HCT116 (cell line): ENCODE data around the gene COL26A1. TPM values are rescaled to one million over a fixed set of nuclear protein-coding genes. Genes with fewer than 3 reads are reported as not detected.

Experiments
- ATAC-seq: fragments of 200-7000 bp; cut with Tn5 transposase; 2 replicates; pipeline ENCODE4 v1.9.1; 2020; ENCODE audit warnings: mild to moderate bottlenecking, moderate library complexity
- BruUV-seq: library from RNA; stranded (reverse); fragments of 400-500 nt; replicated peaks from 2 replicates; lab custom pipeline; 2021; lab: Mats Ljungman, UMichigan
- CTCF ChIA-PET: fragments of 300-600 bp; sonication (Branson Sonifier 250); formaldehyde crosslinking; loops from one replicate; lab custom pipeline; 2021; ENCODE audit warnings: antibody characterized with exemption; lab: Charles Lee
- POLR2A ChIA-PET: fragments of 300-600, 350-600 bp; sonication (Branson Sonifier 250); formaldehyde crosslinking; loops from one replicate; lab custom pipeline; 2021; ENCODE audit warnings: antibody characterized with exemption; lab: Charles Lee
- RAD21 ChIA-PET, 2 experiments: fragments of 300-600 bp; sonication (Branson Sonifier 250); formaldehyde crosslinking; loops; one replicate each; lab custom pipeline; 2023; ENCODE audit warnings: low total read pairs in 2 of 2; ENCODE audit not compliant: uncharacterized antibody in 2 of 2, unreplicated experiment in 2 of 2, low non-redundant PET in 1 of 2; lab: Charles Lee
- DNase-seq: peaks from one replicate; pipeline ENCODE4 v3.0.0-alpha.2; 2010; ENCODE audit warnings: low read depth, low spot score
- H2AFZ ChIP-seq: fragments of 200-600 bp; shearing (Covaris generic), sonication (generic); 2 replicates; pipeline ENCODE4 v1.6.1; 2017; ENCODE audit warnings: low read depth, mixed run types, mixed read lengths, antibody characterized with exemption, low read length; ENCODE audit not compliant: poor library complexity, severe bottlenecking
- H3K27ac ChIP-seq: 2 replicates; pipeline ENCODE4 v1.5.1; 2012; ENCODE audit warnings: low read depth, low read length
- H3K27me3 ChIP-seq: fragments of 200-600 bp; sonication (generic); 2 replicates; pipeline ENCODE4 v1.6.1; 2016; ENCODE audit warnings: mixed run types, low read length, mixed read lengths; ENCODE audit not compliant: insufficient read depth
- H3K36me3 ChIP-seq, 2 experiments: fragments of 200-500 bp in 1 of 2; fragments of 200-600 bp in 1 of 2; sonication (Bioruptor generic) in 1 of 2; sonication (generic) in 1 of 2; 2 replicates each; pipeline versions ENCODE4 v1.5.1 to v1.6.1; 2014 to 2016; ENCODE audit warnings: low read length in 2 of 2, inconsistent platforms in 1 of 2, mixed read lengths in 1 of 2, mixed run types in 1 of 2; ENCODE audit not compliant: insufficient read depth in 2 of 2, control insufficient read depth in 1 of 2
- H3K4me1 ChIP-seq, 2 experiments: fragments of 200-600 bp in 1 of 2; sonication (generic) in 1 of 2; 2 replicates each; pipeline versions ENCODE4 v1.5.1 to v1.6.1; 2012 to 2017; ENCODE audit warnings: low read length in 2 of 2, inconsistent platforms in 1 of 2, mild to moderate bottlenecking in 1 of 2, mixed read lengths in 1 of 2, mixed run types in 1 of 2, moderate library complexity in 1 of 2; ENCODE audit not compliant: insufficient read depth in 2 of 2, control insufficient read depth in 1 of 2
- H3K4me2 ChIP-seq: fragments of 200-600 bp; sonication (generic); 2 replicates; pipeline ENCODE4 v1.6.1; 2017; ENCODE audit warnings: mixed run types, low read length, mixed read lengths
- H3K4me3 ChIP-seq, 2 experiments: fragments of 200-600 bp in 1 of 2; sonication (generic) in 1 of 2; replicated peaks in 1 of 2; 2 replicates each; pipeline ENCODE4 v1.5.1; 2011 to 2016; ENCODE audit warnings: low read length in 2 of 2, control low read depth in 1 of 2, low read depth in 1 of 2, mild to moderate bottlenecking in 1 of 2, mixed read lengths in 1 of 2, mixed run types in 1 of 2
- H3K79me2 ChIP-seq: fragments of 200-600 bp; sonication (generic); 2 replicates; pipeline ENCODE4 v1.6.1; 2017; ENCODE audit warnings: mild to moderate bottlenecking, mixed run types, low read length, moderate library complexity, mixed read lengths; ENCODE audit not compliant: insufficient read depth
- H3K9ac ChIP-seq: fragments of 200-600 bp; sonication (generic); 2 replicates; pipeline ENCODE4 v1.6.1; 2016; ENCODE audit warnings: low read length, mixed read lengths
- H3K9me2 ChIP-seq: fragments of 200-600 bp; sonication (generic), shearing (Covaris generic); 2 replicates; pipeline ENCODE4 v1.6.1; 2017; ENCODE audit warnings: mixed run types, mild to moderate bottlenecking, moderate library complexity; ENCODE audit not compliant: insufficient read depth
- H3K9me3 ChIP-seq, 2 experiments: fragments of 200-500 bp in 1 of 2; fragments of 200-600 bp in 1 of 2; sonication (Bioruptor generic) in 1 of 2; sonication (generic) in 1 of 2; 2 replicates each; pipeline ENCODE4 v1.6.1; 2014 to 2017; ENCODE audit warnings: low read length in 2 of 2, mixed read lengths in 2 of 2, inconsistent platforms in 1 of 2, low read depth in 1 of 2, mild to moderate bottlenecking in 1 of 2, mixed run types in 1 of 2, moderate library complexity in 1 of 2; ENCODE audit not compliant: control insufficient read depth in 1 of 2, insufficient read depth in 1 of 2
- H4K20me1 ChIP-seq: fragments of 200-600 bp; sonication (generic), shearing (Covaris generic); 2 replicates; pipeline ENCODE4 v1.6.1; 2017; ENCODE audit warnings: mixed run types, mild to moderate bottlenecking, moderate library complexity; ENCODE audit not compliant: insufficient read depth
- FOSL1 ChIP-seq: IDR thresholded peaks from 2 replicates; pipeline ENCODE4 v1.6.1; 2012; ENCODE audit warnings: low read depth
- POLR2AphosphoS5 ChIP-seq: IDR thresholded peaks from 2 replicates; pipeline ENCODE4 v1.6.1; 2011; ENCODE audit warnings: mild to moderate bottlenecking, low read depth, low read length, moderate library complexity
- SIN3A ChIP-seq: IDR thresholded peaks from 2 replicates; pipeline ENCODE4 v1.6.1; 2012; ENCODE audit warnings: low read depth
- SP1 ChIP-seq: IDR thresholded peaks from 2 replicates; pipeline ENCODE4 v1.6.1; 2012; ENCODE audit warnings: low read depth
- SRF ChIP-seq: IDR thresholded peaks from 2 replicates; pipeline ENCODE4 v1.6.1; 2012; ENCODE audit warnings: low read depth
- TCF7L2 ChIP-seq: IDR thresholded peaks from 2 replicates; pipeline ENCODE4 v1.7.0; 2011; ENCODE audit warnings: borderline replicate concordance, inconsistent platforms; ENCODE audit not compliant: insufficient read depth, insufficient read length; ENCODE audit errors: extremely low read depth
- ZFX ChIP-seq: fragments of 450-650 bp; IDR thresholded peaks from 2 replicates; pipeline ENCODE4 v1.6.1; 2017
- ZNF274 ChIP-seq: fragments of 200-500 bp; sonication (Bioruptor generic); IDR thresholded peaks from 2 replicates; pipeline ENCODE4 v1.6.1; 2014; ENCODE audit warnings: mild to moderate bottlenecking, low read depth, low read length, inconsistent platforms
- intact Hi-C: fragments of 100-400 bp; cut with micrococcal nuclease; formaldehyde crosslinking; loops from 2 replicates; pipeline ENCODE4 v1.10.0; 2022
- total RNA-seq: library from RNA; stranded (reverse); gene quantifications from one replicate; pipeline ENCODE4 v1.2.1, GENCODE V29; 2021; ENCODE audit not compliant: unreplicated experiment
- TF ChIP-seq, protein P1 (sequence below): IDR thresholded peaks from 2 replicates; pipeline ENCODE4 v1.6.1; 2011; ENCODE audit warnings: mild to moderate bottlenecking, low read length, moderate library complexity; ENCODE audit not compliant: insufficient replicate concordance; ENCODE audit errors: extremely low read depth

COL26A1 gene
- total RNA-seq, 1 experiment from 2014 or later: 0.27 TPM

DNA sequence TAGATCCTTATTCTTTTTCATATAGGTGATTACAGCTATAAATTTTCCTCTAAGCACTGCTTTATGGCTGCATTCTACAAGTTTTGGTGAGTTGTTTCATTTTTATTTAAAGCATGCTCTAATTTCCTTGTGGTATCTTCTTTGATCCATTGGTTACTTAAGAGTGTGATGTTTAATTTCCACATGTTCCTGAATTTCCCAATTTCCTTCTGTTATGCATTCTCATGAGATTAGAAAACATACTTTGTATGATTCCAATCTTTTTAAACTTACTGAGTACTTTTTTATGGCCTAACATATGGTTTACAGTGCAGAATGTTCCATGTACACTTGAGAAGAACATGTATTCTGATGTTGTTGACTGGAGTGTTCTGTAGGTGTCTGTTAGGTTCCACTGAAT is 213.0 kb downstream of the COL26A1 start:
- POLR2A ChIA-PET: no interaction called here
- TF ChIP-seq ZFX: no peak
- no peak for TF ChIP-seq POLR2AphosphoS5
- TF ChIP-seq FOSL1: no peak
- no peak for TF ChIP-seq ZNF274
- no peak for TF ChIP-seq TCF7L2
- TF ChIP-seq, protein P1, sequence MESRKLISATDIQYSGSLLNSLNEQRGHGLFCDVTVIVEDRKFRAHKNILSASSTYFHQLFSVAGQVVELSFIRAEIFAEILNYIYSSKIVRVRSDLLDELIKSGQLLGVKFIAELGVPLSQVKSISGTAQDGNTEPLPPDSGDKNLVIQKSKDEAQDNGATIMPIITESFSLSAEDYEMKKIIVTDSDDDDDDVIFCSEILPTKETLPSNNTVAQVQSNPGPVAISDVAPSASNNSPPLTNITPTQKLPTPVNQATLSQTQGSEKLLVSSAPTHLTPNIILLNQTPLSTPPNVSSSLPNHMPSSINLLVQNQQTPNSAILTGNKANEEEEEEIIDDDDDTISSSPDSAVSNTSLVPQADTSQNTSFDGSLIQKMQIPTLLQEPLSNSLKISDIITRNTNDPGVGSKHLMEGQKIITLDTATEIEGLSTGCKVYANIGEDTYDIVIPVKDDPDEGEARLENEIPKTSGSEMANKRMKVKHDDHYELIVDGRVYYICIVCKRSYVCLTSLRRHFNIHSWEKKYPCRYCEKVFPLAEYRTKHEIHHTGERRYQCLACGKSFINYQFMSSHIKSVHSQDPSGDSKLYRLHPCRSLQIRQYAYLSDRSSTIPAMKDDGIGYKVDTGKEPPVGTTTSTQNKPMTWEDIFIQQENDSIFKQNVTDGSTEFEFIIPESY: no peak
- TF ChIP-seq SP1: no peak
- TF ChIP-seq SRF: no peak
- no peak for TF ChIP-seq SIN3A
- TF ChIP-seq, all 23 proteins: peak for 0
- BruUV-seq: no TSS peak
- Histone ChIP-seq H3K9ac (no peak overlapping the region), H3K79me2 (no peaks in the 10 kb centered on the region), H3K27ac (no peak overlapping the region), H3K9me2 (no peaks in the 10 kb centered on the region), H3K36me3 (no peaks in the 10 kb centered on the region), H4K20me1 (no peaks in the 10 kb centered on the region), H2AFZ (no peak overlapping the region), H3K27me3 (no peaks in the 10 kb centered on the region), H3K4me2 (no peak overlapping the region), H3K4me3 (no peak overlapping the region), H3K4me1 (peaks cover 0 to 8% of the 10 kb centered on the region in 2 experiments; a peak in 1 of 4 replicates), H3K9me3 (0 out of 4 replicates have a peak, but pooled peaks cover 0 to 3% of the 10 kb centered on the region in 2 experiments)
- intact Hi-C loops: no loop called here
- ChIA-PET CTCF (no interaction called here), RAD21 (interaction anchor here in 1 of 2 experiments (0.7 kb wide), 1 partner anchor 32 kb away, joined by 3 read pairs; no protein-coding TSS in a partner anchor)
- no peak for ATAC-seq
- DNase-seq: no peak
